ENCODE results near the gene FSIP1. TPM values are rescaled to one million over a fixed set of nuclear protein-coding genes. Genes with fewer than 3 reads are reported as not detected.
"Not testable (repeated sequence)": the region's sequence is repeated elsewhere in the genome, so short reads cannot be mapped to it uniquely, and the experiment has no call there.

Gene FSIP1
- 0.46 and 0.63 TPM in 2 replicates for total RNA-seq

- DNase-seq (ENCODE audit: low read depth, low spot score) = peak; percentile 76
These were observed at the start of gene FSIP1 for GRCh38 chr15:39782441-39783138. Gene FSIP1, minus strand, starts transcription at chr15:39782841. Its CDS starts 6,317 bp downstream, at chr15:39776524.

GRCh38 chr15:39830166-39830565 lies 47.5 kb upstream of the FSIP1 start:
- no peak for DNase-seq (ENCODE audit: low read depth, low spot score)

GRCh38 chr15:39828374-39828931 lies 45.8 kb upstream of the FSIP1 start:
- DNase-seq (ENCODE audit: low read depth, low spot score) = no peak

GRCh38 chr15:39826975-39827374 lies 44.3 kb upstream of the FSIP1 start:
- DNase-seq (ENCODE audit: low read depth, low spot score) = no peak

- DNase-seq (ENCODE audit: low read depth, low spot score) = no peak
These were observed 41.0 kb upstream of the FSIP1 start for GRCh38 chr15:39823634-39824033.

- DNase-seq (ENCODE audit: low read depth, low spot score) = no peak
These were observed 37.5 kb upstream of the FSIP1 start for GRCh38 chr15:39820050-39820602.

GRCh38 chr15:39819533-39819932 lies 36.9 kb upstream of the FSIP1 start:
- no peak for DNase-seq (ENCODE audit: low read depth, low spot score)

- DNase-seq (ENCODE audit: low read depth, low spot score) = no peak
These were observed 35.3 kb upstream of the FSIP1 start for GRCh38 chr15:39817892-39818291.

- no peak for DNase-seq (ENCODE audit: low read depth, low spot score)
These were observed 31.8 kb upstream of the FSIP1 start for GRCh38 chr15:39814489-39814888.

GRCh38 chr15:39812651-39813050 lies 30.0 kb upstream of the FSIP1 start:
- not testable (repeated sequence) for DNase-seq (ENCODE audit: low read depth, low spot score)

GRCh38 chr15:39808909-39809308 lies 26.3 kb upstream of the FSIP1 start:
- DNase-seq (ENCODE audit: low read depth, low spot score) = no peak

GRCh38 chr15:39807791-39808190 lies 25.1 kb upstream of the FSIP1 start:
- no peak for DNase-seq (ENCODE audit: low read depth, low spot score)

- no peak for DNase-seq (ENCODE audit: low read depth, low spot score)
These were observed 21.4 kb upstream of the FSIP1 start for GRCh38 chr15:39804026-39804425.

GRCh38 chr15:39803016-39803415 lies 20.4 kb upstream of the FSIP1 start:
- DNase-seq (ENCODE audit: low read depth, low spot score) = no peak

- DNase-seq (ENCODE audit: low read depth, low spot score) = no peak
These were observed 19.1 kb upstream of the FSIP1 start for GRCh38 chr15:39801641-39802309.

GRCh38 chr15:39799552-39800011 lies 16.9 kb upstream of the FSIP1 start:
- DNase-seq (ENCODE audit: low read depth, low spot score) = no peak

- no peak for DNase-seq (ENCODE audit: low read depth, low spot score)
These were observed 15.7 kb upstream of the FSIP1 start for GRCh38 chr15:39798382-39798781.

GRCh38 chr15:39797407-39797806 lies 14.8 kb upstream of the FSIP1 start:
- DNase-seq (ENCODE audit: low read depth, low spot score) = no peak

GRCh38 chr15:39796601-39797000 lies 14.0 kb upstream of the FSIP1 start:
- no peak for DNase-seq (ENCODE audit: low read depth, low spot score)

GRCh38 chr15:39795486-39795885 lies 12.8 kb upstream of the FSIP1 start:
- DNase-seq (ENCODE audit: low read depth, low spot score) = no peak

GRCh38 chr15:39794954-39795353 lies 12.3 kb upstream of the FSIP1 start:
- DNase-seq (ENCODE audit: low read depth, low spot score) = no peak

GRCh38 chr15:39793923-39794322 lies 11.3 kb upstream of the FSIP1 start:
- DNase-seq (ENCODE audit: low read depth, low spot score) = no peak

All from pulmonary artery endothelial cell (primary cell).